CD4-positive, alpha-beta T cell treated with Interleukin-12 subunit alpha and Interleukin-12 subunit beta, for 1 hour (primary cell): ENCODE results near the gene MEX3C.

Experiments used
- DNase-seq: peaks from one replicate; pipeline ENCODE4 v3.0.0-alpha.2; 2020

MEX3C gene

DNA sequence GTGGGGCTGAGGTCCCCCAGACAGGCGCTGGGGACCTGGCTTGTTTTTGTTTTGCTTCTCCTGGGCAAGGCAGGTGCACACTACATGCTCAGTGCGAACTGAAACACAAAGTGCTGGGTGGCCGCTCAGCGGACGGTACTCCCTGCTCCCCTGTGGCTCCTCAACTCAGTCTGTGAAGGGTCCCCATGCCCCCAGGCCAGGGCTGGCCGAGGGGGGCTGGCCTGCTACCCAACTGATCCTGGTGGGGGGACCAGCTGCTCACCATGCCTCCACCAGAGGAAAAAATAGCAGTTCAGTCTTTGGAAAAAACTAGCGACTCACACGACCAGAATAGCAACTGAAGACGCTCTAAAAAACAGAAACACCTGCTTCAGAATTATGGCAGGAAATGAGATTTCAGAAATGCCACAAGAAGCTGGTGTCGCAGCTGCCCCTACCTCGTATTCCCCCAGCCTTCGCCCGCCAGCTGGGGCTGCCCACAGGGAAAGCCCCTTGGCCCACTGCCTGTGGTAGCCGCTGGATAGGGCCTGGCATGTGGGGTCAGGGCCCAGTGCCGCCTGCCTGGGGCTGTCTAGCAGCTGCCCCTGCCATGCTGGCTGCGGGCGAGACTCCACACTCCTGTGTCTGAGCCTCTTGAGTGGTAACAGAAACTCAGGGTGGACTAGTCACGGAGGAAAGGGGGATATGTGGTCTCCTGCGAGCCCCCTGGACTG lies 43.7 kb downstream of the MEX3C start:
- DNase-seq: peak; percentile 64

DNA sequence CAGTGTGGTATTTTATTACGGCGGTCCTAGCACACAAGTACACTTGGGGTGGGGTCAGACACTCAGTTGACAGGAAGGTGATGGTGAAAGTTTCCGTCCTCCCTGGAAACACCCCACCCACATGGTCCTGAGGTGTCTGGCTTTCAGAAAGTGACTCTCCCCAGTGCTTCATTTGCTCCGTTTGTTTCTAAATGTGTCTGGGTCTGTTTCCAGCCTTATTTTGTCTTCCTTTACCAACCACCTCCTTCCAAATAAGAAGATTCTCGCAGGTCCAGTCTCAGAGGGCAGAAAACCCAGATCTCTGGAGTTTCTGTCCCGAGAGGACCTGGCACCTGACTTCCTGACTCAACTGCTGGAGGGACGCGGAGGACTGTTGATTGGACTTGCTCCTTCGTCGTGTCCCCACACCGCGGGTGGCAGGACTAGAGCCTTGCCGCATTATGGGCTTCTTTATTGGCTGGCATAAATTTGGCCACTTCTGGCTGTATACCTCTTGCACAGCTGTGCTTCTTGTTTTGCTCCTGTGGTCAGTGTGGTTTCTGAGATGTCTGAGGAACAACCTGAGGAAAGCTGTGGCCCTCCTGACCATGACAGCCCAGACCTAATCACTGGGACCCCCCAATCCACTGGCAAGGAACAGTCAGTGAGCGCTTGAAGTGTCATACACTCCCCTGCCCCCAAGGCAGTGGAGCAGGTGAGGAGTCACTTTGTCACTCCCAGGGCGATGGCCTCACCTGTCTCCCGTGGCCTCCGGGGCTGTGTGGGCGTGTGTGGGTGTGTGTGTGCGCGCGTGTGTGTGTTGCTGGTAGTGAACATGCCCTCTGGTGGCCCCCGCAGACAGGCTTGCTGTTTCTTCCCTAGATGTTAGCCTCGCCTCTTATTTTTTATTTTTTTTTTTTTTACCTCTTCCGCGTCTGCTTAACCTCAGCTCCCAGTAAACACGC lies 45.6 kb downstream of the MEX3C start:
- peak; percentile 71 for DNase-seq

DNA sequence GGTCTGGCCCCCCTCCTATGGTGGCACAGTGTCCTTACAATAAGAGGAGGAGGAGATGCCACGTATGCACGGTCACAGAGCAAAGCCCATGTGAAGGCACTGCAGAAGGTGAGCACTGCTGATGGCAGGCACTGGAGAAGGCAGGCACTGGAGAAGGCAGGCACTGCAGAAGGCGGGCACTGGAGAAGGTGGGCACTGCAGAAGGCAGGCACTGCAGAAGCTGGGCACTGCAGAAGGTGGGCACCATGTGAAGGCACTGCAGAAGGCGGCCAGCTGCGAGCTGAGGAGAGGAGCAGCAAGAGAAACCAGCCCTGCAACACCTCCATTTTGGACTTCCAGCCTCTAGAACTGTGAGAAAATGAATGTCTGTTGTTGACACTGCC lies 46.3 kb downstream of the MEX3C start:
- DNase-seq: no peak

DNA sequence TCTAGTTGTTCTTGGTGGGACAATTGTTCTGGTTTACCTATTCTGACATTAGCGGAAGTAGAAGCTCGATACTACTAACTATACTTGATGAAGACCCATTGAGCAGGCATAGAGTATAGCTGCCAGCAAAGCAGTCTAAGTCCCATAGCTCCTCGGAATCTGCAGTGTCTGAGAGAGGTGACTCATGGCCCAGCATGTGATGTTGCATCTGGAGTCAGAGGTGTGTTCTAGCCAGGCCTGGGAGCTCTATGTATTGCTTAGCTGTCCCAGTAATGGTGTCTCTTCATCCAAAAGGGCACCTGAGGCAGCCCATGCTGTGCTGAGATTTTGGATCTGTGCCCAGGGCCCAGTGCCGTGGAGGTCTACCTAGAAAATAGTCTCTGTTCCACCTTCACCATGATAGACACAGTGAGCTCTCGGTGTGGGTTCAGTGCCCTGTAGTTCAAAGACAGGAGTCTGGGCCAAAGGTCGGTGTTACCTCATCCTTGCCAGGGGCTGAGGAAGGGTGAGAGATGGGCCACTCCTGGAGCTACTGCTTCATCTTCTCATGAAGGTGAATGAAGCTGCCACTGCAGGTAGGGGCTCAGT lies 47.3 kb downstream of the MEX3C start:
- DNase-seq: no peak

DNA sequence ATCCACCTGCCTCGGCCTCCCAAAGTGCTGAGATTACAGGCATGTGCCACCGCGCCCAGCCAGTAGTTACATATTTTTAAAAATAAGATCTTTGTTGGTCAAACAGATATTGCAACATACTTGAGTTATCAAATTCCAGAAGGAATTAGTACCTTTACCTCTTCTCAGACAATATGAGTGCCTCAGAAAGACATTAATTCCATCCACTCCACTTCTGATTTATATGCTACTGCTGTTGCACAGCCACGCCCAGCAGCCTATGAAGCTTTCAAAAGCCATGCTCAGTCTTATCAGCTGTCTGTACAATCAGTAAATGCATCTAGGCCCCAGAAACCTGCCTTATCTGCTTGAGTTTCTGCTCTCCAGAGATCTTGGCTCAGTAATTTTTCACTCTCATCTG lies 47.8 kb downstream of the MEX3C start:
- DNase-seq: no peak

DNA sequence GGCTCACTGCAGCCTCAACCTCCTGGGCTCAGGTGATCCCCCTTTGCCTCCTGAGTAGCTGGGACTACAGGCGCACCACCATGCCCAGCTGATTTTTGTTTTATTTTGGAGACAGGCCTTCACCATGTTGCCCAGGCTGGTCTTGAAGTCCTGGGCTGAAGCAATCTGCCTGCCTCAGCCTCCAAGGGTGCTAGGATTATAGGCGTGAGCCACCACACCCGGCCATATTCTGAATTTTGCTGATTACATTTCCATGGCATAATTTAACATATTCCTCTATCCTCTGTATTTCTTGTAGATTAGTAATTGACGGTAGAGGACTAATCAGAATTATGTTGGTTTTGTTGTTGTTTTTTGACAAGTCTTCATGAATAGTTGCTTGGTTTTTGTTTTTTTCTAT lies 50.6 kb downstream of the MEX3C start:
- DNase-seq: no peak

DNA sequence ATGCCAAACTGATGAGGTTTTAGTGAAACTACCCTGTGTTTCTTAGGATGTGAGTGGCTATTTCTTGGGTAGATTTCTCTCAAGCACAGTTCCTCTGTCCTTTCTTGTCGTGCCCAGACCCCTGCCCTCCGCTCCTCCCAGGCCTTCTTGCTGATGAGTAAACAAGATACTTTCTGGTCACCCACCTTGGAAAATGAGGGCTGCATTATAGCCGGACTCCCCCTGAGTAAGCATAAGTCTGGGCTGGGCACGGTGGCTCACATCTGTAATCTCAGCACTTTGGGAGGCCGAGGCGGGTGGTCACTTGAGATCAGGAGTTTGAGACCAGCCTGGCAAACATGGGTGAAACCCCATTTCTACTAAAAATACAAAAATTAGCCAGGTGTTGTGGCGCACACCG lies 58.5 kb downstream of the MEX3C start:
- DNase-seq: no peak

DNA sequence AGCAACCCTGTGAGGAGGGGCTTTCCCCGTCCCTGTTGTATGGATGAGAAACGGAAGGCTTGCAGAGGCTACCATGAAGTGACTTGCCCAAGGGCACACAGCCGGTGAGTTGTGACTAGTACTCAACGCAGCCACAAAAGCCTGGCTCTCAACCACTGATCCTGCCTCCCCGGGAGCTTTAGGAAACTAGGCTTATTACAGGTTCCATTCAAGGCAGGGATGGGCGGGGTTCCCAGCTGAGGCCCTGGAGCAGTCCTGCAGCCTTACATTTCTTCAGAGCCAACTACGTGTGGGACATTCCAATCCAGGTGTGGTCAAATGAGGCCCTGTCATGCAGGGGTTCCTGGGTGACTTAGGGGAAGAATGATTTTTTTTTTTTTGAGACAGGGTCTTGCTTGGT lies 59.6 kb downstream of the MEX3C start:
- DNase-seq: no peak

DNA sequence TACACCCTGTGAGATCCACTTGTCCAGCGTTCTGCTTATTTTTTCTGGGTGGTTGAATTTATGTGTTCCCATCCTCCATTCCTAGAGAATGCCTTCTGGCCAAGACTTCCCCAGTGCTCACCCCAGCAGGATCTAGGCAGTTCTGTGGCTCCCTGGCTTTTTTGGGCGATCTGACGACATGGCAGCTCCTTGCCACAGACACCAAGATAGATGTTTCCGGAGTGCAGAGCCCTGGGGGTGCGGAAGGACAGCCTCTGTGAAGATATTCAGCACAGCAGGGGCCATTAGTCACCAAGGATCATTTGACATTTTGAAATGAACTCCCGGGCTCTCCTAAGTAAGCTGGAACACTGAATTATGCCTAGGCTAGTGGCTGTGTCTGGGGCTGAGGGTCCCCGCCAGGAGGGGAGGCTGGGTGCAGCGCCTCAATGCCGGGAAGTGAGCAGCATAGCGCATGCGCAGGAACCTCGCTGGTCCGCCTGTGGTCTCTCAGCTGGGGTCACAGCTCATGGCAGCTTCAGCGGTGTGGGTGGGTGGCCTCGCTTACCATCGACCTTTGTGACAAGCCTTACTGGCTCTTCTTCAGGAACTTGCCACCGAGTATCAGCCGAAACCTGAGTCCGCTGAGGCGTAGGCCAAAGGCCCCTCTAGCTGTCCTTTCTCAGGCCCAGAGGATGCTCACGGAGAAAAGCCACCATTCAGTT lies 60.3 kb downstream of the MEX3C start:
- no peak for DNase-seq

DNA sequence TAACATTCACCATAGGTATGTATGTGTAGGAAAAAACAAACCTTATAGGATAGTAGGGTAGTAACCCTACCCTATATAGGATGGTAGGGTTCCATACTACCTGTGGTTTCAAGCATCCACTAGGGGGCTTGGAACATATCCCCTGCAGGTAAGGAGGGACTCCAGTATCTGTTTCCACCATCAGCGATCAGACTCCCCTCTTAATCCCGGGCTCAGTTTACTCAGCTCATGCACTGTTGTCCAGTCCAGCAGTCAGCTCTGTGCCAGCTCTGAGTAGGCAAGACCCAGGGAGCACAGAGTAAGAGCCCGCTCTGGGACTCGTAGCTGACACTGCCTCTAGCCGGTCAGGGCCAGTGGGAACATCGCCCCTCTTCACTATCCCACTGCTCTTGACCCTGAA lies 61.7 kb downstream of the MEX3C start:
- DNase-seq: peak; percentile 7

DNA sequence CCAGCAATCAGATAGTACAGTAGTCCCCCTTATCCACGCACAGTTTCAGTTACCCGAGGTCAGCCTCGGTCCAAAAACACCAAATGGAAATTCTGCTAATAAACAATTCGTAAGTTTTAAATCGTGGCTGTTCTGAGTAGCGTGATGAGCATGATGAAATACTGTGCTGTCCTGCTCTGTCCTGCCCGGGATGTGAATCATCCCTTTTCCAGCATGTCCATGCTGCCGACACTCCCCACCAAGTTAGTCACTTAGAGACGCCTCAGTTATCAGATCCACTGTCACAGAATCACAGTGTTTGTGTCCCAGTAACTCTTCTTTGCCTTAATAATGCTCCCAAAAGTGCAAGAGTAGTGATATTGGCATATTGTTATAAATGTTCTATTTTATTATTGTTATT lies 62.1 kb downstream of the MEX3C start:
- no peak for DNase-seq

DNA sequence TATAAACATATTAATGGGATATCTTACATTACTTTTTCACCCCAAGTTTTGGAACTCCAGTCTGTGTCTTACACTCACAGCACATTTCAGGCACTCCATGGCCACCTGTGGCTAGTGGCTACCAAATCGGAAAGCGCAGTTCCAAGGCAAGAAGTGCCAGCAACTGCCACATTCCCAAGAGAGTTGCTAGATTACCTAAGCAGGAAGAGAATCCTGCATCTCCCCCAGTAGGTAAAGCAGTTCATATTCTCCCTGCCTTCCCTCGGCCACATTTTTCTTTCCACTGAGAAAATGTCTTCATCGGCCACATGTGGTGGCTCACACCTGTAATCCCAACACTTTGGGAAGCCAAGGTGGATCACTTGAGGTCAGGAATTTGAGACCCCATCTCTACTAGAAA lies 62.8 kb downstream of the MEX3C start:
- no peak for DNase-seq

DNA sequence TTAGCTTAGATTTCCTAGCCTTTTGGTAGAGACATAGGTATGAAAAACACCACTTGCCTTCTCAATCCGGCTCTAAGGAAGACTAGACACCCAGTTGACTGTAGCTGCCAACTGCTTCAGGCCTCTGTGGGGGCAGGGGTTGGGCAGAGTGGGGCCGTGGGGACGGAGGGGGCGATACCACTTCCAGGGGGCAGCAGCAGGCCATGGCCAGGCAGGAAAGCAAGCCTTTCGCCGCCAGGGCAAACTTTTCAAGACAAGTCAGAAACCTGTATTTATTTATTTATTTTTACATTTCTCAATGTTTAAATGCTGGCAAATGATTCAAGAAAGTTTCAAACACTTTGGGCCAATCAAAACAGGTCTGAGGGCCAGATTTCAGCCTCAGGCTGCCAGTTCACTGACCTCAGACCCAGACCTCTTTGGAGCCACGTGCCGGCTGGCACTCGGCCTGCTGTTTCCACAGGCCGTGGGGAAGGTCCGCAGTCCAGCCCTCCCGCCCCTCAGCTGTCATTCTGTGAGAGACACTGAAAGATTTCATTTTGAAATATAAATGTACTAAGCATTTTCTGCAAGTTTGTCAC lies 63.8 kb downstream of the MEX3C start:
- no peak for DNase-seq

DNA sequence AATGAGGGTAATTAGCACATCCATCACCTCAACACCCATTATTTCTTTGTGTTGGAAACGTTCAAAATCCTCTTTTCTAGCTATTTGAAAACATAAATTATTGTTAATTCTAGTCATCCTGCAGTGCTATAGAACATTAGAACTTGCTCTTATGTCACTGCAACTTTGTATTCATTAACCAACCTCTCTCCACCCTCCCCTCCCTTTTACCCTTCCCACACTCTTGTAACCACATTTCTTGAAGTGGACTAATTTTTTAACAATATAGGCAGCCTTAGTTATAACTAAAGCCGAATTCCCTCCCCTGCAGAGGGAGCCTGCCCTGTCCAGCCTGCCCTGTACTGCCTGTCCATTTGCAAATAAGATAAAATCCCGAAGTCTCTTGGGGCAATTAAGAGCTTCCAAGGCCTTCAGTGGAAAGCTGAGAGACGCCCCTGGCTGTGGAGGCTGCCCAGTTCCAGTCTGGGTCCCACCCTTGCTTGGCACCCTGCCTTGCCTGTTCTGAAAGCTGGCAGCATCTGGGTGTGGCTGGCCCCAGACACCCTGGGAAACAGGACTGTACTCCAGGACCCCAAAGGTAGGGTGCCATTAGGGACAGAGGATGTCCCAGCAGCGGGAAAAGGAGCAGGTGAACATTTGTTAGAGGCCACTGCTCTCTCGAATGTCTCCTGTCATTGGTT lies 65.1 kb downstream of the MEX3C start:
- DNase-seq: no peak

DNA sequence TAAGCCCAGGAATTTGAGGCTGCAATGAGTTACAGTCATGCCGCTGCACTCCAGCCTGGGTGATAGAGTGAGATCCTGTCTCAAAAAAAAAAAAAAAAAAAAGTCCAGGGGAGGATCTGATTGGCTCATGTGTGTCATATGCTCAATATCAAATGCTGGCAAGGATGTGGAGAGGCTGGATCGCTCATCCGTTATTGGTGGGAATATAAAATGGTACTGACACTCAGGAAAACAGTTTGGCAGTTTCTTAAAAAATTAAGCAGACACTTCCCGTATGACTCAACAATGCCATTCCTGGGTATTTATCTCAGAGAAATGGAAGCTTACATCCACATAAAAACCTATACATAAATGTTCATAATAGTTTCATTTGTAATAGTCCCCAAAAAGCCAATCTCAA lies 68.9 kb downstream of the MEX3C start:
- no peak for DNase-seq

DNA sequence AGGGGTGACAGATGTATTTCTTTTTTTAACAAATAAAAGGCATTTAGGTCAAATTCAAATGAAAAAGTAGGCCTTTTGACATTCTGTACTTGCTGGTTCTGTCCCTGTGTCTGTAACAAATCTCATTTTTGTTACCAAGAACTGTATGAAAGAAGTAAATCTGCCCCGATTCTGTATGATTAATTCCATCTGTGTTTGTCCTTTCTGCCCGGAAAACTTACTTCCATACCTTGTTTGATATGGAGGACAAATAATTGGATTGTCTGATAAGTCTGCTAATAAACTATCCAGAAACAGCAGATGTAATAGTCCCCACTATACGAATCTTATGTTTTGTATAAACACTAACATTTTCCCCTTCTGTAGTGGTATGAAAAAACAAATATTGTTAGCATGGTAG lies 69.8 kb downstream of the MEX3C start:
- DNase-seq: no peak

DNA sequence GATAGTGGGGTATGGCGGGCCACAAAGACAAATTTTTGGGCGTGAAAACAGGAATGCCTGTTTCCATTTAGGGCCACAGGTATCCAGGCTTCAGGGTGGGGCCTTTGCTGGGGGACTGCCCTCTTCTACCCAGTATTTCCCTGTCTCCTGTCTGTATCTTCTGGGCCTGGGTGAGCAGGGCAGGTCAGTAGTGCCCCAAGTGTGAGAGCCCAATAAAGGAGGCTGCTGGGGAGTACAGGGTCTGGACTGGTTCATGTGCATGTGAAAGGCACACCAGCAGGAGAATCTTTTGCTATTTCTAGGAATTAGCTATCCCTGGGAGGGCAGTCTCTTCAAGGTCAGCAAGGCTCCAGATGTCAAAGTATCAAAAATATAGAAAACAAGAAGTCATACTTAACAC lies 71.5 kb downstream of the MEX3C start:
- DNase-seq: no peak
